Measurements from ENCODE around the gene CHD6. TPM values are rescaled to one million over a fixed set of nuclear protein-coding genes. Genes with fewer than 3 reads are reported as not detected.

CHD6 gene
- total and polyA plus RNA-seq, 2 of the 13 experiments (the other 11 are each of a cell fraction or from before 2014, with no cell fraction given) = 14.4 to 52.0 TPM

DNA sequence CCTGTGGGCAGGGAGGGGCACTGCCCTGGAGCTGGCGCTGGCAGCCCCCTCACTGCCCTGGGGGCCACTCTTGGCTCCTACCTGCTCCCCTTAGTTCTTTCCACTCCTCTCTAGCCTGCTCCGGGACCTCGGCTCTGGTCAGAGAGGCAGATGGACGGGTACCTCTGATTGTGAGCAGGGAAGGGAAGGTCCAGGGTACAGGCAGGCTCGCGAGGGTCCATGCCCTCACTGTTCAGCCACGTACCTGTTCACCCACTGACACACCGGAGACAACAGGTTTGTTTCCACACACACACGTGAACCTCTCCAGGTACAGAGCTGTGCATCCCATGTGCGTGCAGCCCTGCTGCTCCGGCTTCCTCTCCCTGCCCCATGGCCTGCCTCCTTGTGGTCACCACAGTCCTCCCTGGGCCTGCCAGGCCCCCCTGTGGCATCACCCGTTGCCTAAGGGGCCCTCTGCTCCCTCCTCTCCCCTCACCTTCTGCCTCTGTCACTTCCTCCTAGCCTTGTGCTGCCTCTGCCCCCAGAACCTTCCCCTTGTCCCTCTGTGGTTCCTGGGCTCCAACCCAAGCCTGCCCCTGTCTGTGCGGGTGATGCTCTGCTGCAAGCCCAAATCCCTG lies 253.8 kb downstream of the CHD6 start:
- Histone ChIP-seq H3K27ac (ENCODE audit: extremely low read length, insufficient read depth, low read length) (no peak overlapping the region), H4K20me1 (ENCODE audit: insufficient read depth, low read length) (no peaks in the 10 kb centered on the region), H3K4me2 (ENCODE audit: low read depth, low read length) (no peak overlapping the region), H3K79me2 (ENCODE audit: insufficient read depth, low read length) (no peaks in the 10 kb centered on the region), H3K4me1 (ENCODE audit: insufficient read depth, low read length) (peaks cover 14% of the 10 kb centered on the region), H3K27me3 (ENCODE audit: control insufficient read depth in 1 of 2, insufficient read depth in 2 of 2, low read length in 2 of 2) (peaks cover 26 to 44% of the 10 kb centered on the region in 2 experiments), H3K36me3 (replicated peaks in 1 of 2; ENCODE audit: control insufficient read depth in 1 of 2, insufficient read depth in 2 of 2, low read length in 2 of 2) (no peaks in the 10 kb centered on the region), H3K9ac (ENCODE audit: insufficient read depth, low read depth, low read length) (no peak overlapping the region), H3K4me3 (replicated peaks in 1 of 3; ENCODE audit: insufficient read depth in 1 of 3, low read depth in 2 of 3, low read length in 3 of 3) (no peak overlapping the region), H2AFZ (ENCODE audit: low read length) (no peak overlapping the region), H3K9me3 (ENCODE audit: low read length) (no peaks in the 10 kb centered on the region)
- WGBS (ENCODE audit: low lambda C conversion rate) = 66% methylated on average over 11 of the region's 13 CpGs
- POLR2A ChIA-PET = no interaction called here
- FAIRE-seq (no peak), DNase-seq (ENCODE audit: low spot score) (no peak), ATAC-seq (peak; percentile 35)
- in situ Hi-C loops (cut with HindIII; ENCODE audit: extremely low pct_ligation_motif_present, low pct_unique_long_range_greater_than_20kb) (no loop called here), intact Hi-C loops (cut with micrococcal nuclease; ENCODE audit: unreplicated experiment) (no loop called here)
- no TSS peak for BruUV-seq (replicated peaks)
- CTCF ChIA-PET (ENCODE audit: low intra/inter-chr PET ratio, low total read pairs) = no interaction called here
- no peak for TF ChIP-seq PLRG1 (conservative IDR thresholded peaks at IDR 0.05)
- no peak for TF ChIP-seq BORCS8-MEF2B (CRISPR knock-in tag; IDR thresholded peaks at IDR 0.05)
- TF ChIP-seq ZNF143 (CRISPR knock-in tag; IDR thresholded peaks at IDR 0.05) = no peak
- TF ChIP-seq ZNF691 (CRISPR knock-in tag; IDR thresholded peaks at IDR 0.05; ENCODE audit: borderline replicate concordance, low read depth) = no peak
- TF ChIP-seq MXI1 (IDR thresholded peaks at IDR 0.05; ENCODE audit: borderline replicate concordance, low read depth, low read length) = 0 out of 3 replicates have a peak, but pooled peaks have one; percentile 8
- TF ChIP-seq ZNF768 (CRISPR knock-in tag; IDR thresholded peaks at IDR 0.05) = peak; percentile 21; the same call in 1 of the 2 replicates
- no peak for TF ChIP-seq ZMYM4 (CRISPR knock-in tag; IDR thresholded peaks at IDR 0.05)
- no peak for TF ChIP-seq ZBTB42 (CRISPR knock-in tag; IDR thresholded peaks at IDR 0.05)
- 0 out of 2 replicates have a peak, but pooled peaks have one; percentile 14 for TF ChIP-seq STAG1 (CRISPR knock-in tag; IDR thresholded peaks at IDR 0.05)
- 0 out of 2 replicates have a peak, but pooled peaks have one; percentile 56 for TF ChIP-seq HNRNPL (IDR thresholded peaks at IDR 0.05; ENCODE audit: low read depth, low read length)
- TF ChIP-seq HNRNPLL (IDR thresholded peaks at IDR 0.05; ENCODE audit: low read depth, low read length, poor library complexity, severe bottlenecking) = no peak
- no peak for TF ChIP-seq ZNF501 (CRISPR knock-in tag; IDR thresholded peaks at IDR 0.05)
- peak; percentile 32; the same call in 1 of the 2 replicates for TF ChIP-seq CTCF (CRISPR knock-in tag; IDR thresholded peaks at IDR 0.05)

Measured in HepG2 (cell line).